Stimulated activated CD4-positive, alpha-beta T cell treated with anti-CD3 and anti-CD28 coated beads, Interleukin-15, amount 100 ng/mL, for 1 hour (primary cell): Measurements from ENCODE around the gene MINDY1.

ENCODE experiments used
- DNase-seq, 2 donors: peaks; one replicate each; pipeline ENCODE4 v3.0.0-alpha.2; 2020; ENCODE audit warnings: low read depth in 1 of 2, low spot score in 1 of 2

Gene MINDY1, protein sequence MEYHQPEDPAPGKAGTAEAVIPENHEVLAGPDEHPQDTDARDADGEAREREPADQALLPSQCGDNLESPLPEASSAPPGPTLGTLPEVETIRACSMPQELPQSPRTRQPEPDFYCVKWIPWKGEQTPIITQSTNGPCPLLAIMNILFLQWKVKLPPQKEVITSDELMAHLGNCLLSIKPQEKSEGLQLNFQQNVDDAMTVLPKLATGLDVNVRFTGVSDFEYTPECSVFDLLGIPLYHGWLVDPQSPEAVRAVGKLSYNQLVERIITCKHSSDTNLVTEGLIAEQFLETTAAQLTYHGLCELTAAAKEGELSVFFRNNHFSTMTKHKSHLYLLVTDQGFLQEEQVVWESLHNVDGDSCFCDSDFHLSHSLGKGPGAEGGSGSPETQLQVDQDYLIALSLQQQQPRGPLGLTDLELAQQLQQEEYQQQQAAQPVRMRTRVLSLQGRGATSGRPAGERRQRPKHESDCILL

GRCh38 chr1:151006327-151007052, at the start of gene MINDY1:
Gene MINDY1, minus strand, starts transcription at chr1:151006902. Its CDS starts 4,285 bp downstream, at chr1:151002617.
- DNase-seq = no peak

DNA sequence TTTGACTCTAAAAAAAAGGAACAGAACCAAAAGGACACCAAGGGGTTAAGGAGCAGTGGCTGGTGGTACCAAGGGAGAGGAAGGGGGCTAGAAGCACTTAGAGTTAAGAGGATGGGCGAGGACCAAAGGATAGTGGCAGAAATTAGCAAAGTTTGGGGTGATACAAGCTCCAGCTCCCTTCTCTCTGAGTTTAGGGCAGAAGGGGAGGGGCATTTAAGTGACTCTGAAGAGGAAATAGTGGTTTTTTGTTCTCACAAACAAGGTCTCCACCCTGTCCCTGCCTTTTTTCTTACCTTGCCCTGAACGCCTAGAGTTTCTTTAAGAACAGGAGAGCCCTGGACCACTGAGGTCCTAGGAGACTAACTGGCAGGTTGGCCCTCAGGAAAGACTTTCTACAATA, 49.4 kb upstream of the MINDY1 start:
- no peak for DNase-seq

DNA sequence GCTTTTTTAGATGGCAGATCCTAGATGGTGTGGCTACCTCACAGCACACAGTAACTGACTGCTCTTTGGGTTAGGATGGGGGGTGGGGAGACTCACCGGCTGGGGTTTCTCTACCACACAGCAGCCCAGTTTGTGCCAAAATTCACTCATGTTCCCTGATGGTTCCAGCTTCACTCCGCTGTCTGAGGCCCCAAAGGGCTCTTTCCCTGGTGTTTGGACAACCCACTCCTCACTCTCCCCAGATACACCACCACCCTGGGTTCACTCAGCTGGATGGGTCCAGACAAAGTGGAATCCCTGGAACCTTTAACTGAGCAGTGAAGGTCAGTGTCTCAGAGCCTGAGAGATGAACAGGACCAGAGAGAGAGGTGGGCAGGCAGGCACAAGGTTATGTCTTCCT, 48.9 kb upstream of the MINDY1 start:
- DNase-seq = no peak

DNA sequence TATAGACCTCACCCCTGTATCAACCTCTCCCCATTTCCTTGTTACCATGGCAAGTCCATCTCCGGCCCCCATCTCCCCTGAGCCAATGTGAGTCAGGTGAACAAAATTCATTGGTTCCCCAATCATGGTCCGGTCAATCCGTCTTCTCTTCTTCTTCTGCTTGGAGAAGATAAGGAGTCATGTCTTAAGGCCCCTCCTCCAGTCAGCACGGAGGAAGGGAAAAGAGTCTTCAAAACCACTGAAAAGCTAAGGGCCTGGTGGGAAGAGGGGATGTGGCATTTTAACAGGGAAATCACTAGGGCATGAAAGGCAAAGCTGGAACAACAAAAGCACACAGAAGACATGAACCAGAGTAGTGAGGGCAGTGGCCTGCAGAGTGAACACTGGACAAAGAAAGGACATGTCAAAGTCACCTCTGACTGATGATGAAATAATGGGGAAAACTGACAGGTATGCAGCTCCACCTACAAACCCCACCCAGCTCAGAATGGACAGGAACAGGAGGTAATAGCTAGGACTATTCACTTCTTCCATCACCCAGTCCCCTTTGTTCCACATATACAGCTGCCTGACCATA, 48.4 kb upstream of the MINDY1 start:
- DNase-seq = no peak

DNA sequence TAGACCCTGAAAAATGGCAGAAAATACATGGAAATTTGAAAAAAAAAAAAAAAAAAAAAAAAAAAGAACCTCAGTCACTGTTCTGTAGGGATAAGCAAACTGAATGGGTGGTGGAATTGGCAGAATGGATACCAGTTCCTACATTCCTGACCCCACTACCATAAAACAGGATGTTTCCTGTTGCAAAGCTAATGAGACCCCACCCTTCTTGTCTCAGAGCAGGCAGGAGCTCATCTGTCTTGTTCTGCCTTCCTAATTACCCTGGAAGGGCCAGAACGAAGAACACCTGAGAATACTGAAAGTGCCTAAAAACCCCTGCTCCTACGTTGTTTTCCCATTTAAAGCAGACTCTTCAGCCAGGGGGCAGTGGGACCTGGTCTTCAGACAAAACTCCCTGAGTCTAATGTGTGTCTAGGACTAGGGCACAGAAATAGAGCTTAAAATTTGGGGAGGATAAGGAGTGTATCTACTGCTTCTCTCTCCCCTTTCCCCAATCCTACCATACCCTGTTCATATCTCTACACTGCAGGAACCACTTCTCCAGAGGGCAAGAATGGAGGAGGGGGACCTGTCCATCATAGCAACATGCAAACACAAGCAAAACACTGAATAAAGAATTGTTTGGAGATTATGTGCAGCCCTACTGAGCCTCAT, 44.8 kb upstream of the MINDY1 start:
- no peak for DNase-seq

GRCh38 chr1:151050051-151050688, 43.5 kb upstream of the MINDY1 start:
- DNase-seq = no peak

GRCh38 chr1:151049458-151049857, 42.8 kb upstream of the MINDY1 start:
- DNase-seq = no peak

- no peak for DNase-seq
These were observed 41.9 kb upstream of the MINDY1 start for GRCh38 chr1:151048645-151049032.

- DNase-seq = no peak
These were observed 41.4 kb upstream of the MINDY1 start for GRCh38 chr1:151047925-151048644.

- peak in 1 of 2 donors; percentile 50 for DNase-seq
These were observed 40.9 kb upstream of the MINDY1 start, which contains the start of gene C1orf56 for GRCh38 chr1:151047591-151047924. Gene C1orf56, plus strand, starts transcription at chr1:151047751. Its CDS starts 97 bp downstream, at chr1:151047848.

DNA sequence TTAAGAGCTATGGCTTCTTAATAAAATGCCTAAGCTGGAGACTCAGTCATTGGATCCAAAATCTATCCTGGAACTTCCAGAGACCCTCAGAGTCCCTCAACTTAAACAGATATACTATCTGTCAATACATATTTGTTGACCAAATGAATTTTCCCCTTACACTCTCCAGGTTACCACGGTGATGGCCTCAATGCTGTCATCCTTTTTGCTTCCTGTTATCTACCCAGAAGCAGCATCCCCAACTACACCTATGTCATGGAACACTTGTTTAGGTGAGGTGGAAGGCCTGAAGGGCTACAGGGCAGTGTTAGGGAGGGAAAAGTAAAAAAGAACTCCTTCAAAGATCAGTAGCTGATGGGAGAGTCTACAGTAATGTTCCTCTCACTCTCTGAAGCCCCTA, 36.5 kb upstream of the MINDY1 start:
- no peak for DNase-seq

- no peak for DNase-seq
These were observed 32.8 kb upstream of the MINDY1 start for GRCh38 chr1:151039521-151039920.

DNA sequence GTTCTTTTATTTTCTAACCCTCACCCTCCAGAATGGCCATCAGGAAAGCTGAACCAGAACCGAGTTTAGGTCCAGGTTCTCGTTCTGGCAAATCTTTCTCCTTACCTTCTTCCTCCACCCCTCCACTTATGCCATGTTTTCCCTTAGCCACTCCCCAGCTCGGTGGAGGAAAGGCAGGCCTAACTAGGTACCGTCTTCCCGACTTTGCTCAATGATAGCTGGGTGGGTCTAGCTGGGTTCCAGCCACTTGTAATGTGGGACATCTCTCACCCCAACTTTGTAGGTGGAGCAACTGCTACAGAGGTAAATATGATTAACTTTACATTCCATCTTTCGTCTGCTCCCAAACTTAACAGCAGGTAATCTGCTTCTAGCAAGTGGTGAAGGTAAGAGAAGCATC, 30.3 kb upstream of the MINDY1 start:
- DNase-seq = no peak

GRCh38 chr1:151036356-151036755, 29.7 kb upstream of the MINDY1 start, which contains the start of gene BNIPL:
Gene BNIPL, plus strand, starts transcription at chr1:151036586. Its CDS starts 140 bp downstream, at chr1:151036726.
- no peak for DNase-seq

- DNase-seq = no peak
These were observed 28.5 kb upstream of the MINDY1 start for GRCh38 chr1:151035167-151035566.

DNA sequence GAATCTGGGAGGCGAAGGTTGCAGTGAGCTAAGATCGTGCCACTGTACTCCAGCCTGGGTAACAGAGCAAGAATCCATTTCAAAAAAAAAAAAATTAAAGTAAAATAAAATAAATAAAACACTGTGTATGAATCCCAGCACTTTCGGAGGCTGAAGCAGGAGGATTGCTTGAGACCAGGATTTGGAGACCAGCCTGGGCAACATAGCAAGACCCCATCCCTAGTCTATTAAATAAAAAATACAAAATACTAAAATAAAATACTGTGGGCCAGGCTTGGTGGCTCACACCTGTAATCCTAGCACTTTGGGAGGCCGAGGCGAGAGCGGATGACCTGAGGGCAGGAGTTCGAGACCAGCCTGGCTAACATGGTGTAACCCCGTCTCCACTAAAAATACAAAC, 25.5 kb upstream of the MINDY1 start:
- DNase-seq = no peak

DNA sequence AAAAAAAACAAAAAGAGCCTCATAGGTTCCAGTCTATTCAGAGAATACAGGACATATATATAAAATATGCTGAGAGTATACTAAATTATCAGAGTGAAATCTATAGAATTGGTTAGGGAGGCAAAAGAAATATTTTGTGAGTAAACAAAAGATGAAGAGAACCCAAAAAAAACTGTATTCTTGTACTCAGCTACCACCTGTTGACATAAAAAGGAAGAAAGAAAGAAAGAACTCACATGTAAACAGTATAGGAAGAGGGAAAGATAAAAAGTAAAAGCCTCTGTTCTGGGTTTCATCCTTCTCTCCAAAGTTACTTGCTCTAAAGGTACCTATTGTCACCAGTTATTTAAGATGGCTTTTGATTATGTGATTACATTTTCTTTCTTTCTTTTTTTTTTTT, 19.8 kb upstream of the MINDY1 start:
- DNase-seq = no peak

DNA sequence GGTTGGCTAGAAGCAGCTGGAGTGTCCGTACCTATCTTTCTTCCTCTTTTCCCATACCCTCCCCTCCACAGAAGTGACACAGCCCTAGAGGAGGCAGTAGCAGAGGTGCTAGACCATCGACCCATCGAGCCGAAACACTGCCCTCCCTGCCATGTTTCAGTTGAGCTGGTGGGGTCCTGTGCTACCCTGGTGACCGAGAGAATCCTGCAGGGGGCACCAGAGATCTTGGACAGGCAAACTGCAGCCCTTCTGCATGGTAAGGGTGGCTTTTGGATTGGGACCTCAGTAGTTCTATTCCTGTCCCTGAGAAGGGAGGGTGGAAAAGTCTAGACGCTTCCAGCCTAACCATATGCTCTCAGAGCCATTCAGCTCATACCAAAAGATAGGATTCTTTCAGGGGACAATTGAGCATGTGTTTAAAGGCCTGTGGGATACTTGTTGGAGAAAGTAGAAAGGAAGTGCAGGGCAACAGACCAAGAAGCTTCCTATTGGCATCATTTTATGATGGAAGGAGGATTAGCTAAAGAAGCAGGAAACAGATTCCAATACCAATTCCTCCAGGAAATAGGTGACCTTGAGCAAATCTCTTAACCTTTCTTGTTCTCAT, 17.9 kb upstream of the MINDY1 start:
- DNase-seq = peak; percentile 62 to 70

GRCh38 chr1:151013518-151013917, 6.8 kb upstream of the MINDY1 start:
- no peak for DNase-seq
